Spleen (tissue), 13 donors: ENCODE measurements around the gene TPK1. TPM values are rescaled to one million over a fixed set of nuclear protein-coding genes. Genes with fewer than 3 reads are reported as not detected.
A peak's percentile ranks its signal among the peaks of the same experiment; 100 is the strongest.

Source experiments
- DNase-seq: peaks from one replicate; pipeline ENCODE4 v3.0.0-alpha.2; 2020
- H3K27ac ChIP-seq, 8 donors: fragments of 200-600 bp; sonication (generic) in 7 of 8; 1 replicate in 4 of 8; 2 replicates in 4 of 8; pipeline versions ENCODE4 v1.5.0 to v1.8.0; 2016 to 2021; ENCODE audit warnings: inconsistent platforms in 4 of 8, mild to moderate bottlenecking in 4 of 8, moderate library complexity in 1 of 8
- H3K27me3 ChIP-seq, 7 donors: fragments of 200-600 bp; sonication (generic) in 6 of 7; replicated peaks in 1 of 7; 1 replicate in 4 of 7; 2 replicates in 3 of 7; pipeline versions ENCODE4 v1.5.0 to v1.8.0; 2016 to 2021; ENCODE audit warnings: inconsistent platforms in 3 of 7, mild to moderate bottlenecking in 1 of 7
- H3K36me3 ChIP-seq, 6 donors: fragments of 200-600 bp; sonication (generic) in 5 of 6; 1 replicate in 4 of 6; 2 replicates in 2 of 6; pipeline versions ENCODE4 v1.5.0 to v1.8.0; 2016 to 2021; ENCODE audit warnings: inconsistent platforms in 2 of 6
- H3K4me1 ChIP-seq, 6 donors: fragments of 200-600 bp; sonication (generic) in 5 of 6; 1 replicate in 3 of 6; 2 replicates in 3 of 6; pipeline versions ENCODE4 v1.5.0 to v1.8.0; 2016 to 2021; ENCODE audit warnings: inconsistent platforms in 3 of 6
- H3K4me3 ChIP-seq, 8 donors: fragments of 200-600 bp; sonication (generic) in 7 of 8; 1 replicate in 4 of 8; 2 replicates in 4 of 8; pipeline versions ENCODE4 v1.5.0 to v1.8.0; 2016 to 2021; ENCODE audit warnings: inconsistent platforms in 4 of 8, mild to moderate bottlenecking in 4 of 8, moderate library complexity in 2 of 8
- H3K9me3 ChIP-seq, 8 donors: fragments of 200-600 bp; sonication (generic) in 7 of 8; 1 replicate in 4 of 8; 2 replicates in 4 of 8; pipeline versions ENCODE4 v1.5.0 to v1.8.0; 2016 to 2021; ENCODE audit warnings: inconsistent platforms in 4 of 8
- CTCF ChIP-seq, 11 experiments: fragments of 200-600 bp in 7 of 11; fragments of 450-650 bp in 4 of 11; sonication (generic) in 4 of 11; IDR thresholded peaks in 8 of 11; conservative IDR thresholded peaks in 3 of 11; 1 replicate in 7 of 11; 2 replicates in 4 of 11; pipeline versions ENCODE4 v1.4.0 to v1.8.0; 2016 to 2021; ENCODE audit warnings: antibody characterized with exemption in 11 of 11, inconsistent platforms in 4 of 11, mild to moderate bottlenecking in 1 of 11
- POLR2A ChIP-seq, 3 donors: fragments of 450-650 bp; IDR thresholded peaks; one replicate each; pipeline ENCODE4 v1.5.1; 2017; ENCODE audit warnings: antibody characterized with exemption in 3 of 3, mild to moderate bottlenecking in 1 of 3
- POLR2AphosphoS5 ChIP-seq, 3 donors: sonication (generic); formaldehyde crosslinking; IDR thresholded peaks; one replicate each; pipeline ENCODE4 v1.5.1; 2017; ENCODE audit warnings: antibody characterized with exemption in 3 of 3
- WGBS, 5 donors: extraction: QIAGEN DNeasy Blood & Tissue Kit in 3 of 5; methylation state at CpG; one replicate each; pipeline versions ENCODE4 v1.1.5 to v1.1.7; 2013 to 2018; 5-methylcytosine and 5-hydroxymethylcytosine counted together
- intact Hi-C: fragments of 100-400 bp; cut with DNase I; formaldehyde crosslinking; loops from one replicate; pipeline ENCODE4 v1.15.0; 2023; ENCODE audit warnings: low total_unique reads
- long read RNA-seq, 2 donors: transcript quantifications; one replicate each; lab custom pipeline, GENCODE V29; 2026
- polyA plus RNA-seq, 3 donors: library from polyadenylated mRNA; stranded (reverse); fragments of 200-250 nt; gene quantifications; one replicate each; pipeline ENCODE4 v1.2.1, GENCODE V29; 2013
- total RNA-seq, 7 donors: library from RNA; depleted of rRNA in 3 of 7; stranded (reverse); fragments of >200 nt in 3 of 7; fragmentation: NEBNext Ultra II Directional in 4 of 7; extraction: Animal tissue kit (Norgen Biotek cat#: 25700) in 4 of 7; gene quantifications; one replicate each; pipeline versions ENCODE4 v1.1.0 to v1.2.1, GENCODE V29; 2016 to 2021
- donor health status: healthy with polysubstance abuse.
- donor health status: DM: no; HTN: no; CAD: no; lungs with moderate emphysema.
- donor health status: DM: no; HTN: no; CAD: no.
- donor health status: Bipolar disorder and iron deficiency.
- donor health status: healthy.
- donor health status: DM: no; HTN: no; CAD: no.
- donor health status: DM: yes; HTN: yes; CAD: no.

The TPK1 gene
- total RNA-seq (10 to 100 TPM; 12.1 to 30.2 (median 22.2) TPM), polyA plus RNA-seq (10 to 100 TPM in 1 of 3 donors, 1 to 10 TPM in 2; 8.9 to 12.5 (median 9.0) TPM)
- long read RNA-seq, donor 1, partial matches to known transcripts, result 0 of 2 reads
- long read RNA-seq, donor 1, other reads (novel, unspliced or antisense), result 0 of 2 reads
- long read RNA-seq, donor 2, result 0 reads

DNA sequence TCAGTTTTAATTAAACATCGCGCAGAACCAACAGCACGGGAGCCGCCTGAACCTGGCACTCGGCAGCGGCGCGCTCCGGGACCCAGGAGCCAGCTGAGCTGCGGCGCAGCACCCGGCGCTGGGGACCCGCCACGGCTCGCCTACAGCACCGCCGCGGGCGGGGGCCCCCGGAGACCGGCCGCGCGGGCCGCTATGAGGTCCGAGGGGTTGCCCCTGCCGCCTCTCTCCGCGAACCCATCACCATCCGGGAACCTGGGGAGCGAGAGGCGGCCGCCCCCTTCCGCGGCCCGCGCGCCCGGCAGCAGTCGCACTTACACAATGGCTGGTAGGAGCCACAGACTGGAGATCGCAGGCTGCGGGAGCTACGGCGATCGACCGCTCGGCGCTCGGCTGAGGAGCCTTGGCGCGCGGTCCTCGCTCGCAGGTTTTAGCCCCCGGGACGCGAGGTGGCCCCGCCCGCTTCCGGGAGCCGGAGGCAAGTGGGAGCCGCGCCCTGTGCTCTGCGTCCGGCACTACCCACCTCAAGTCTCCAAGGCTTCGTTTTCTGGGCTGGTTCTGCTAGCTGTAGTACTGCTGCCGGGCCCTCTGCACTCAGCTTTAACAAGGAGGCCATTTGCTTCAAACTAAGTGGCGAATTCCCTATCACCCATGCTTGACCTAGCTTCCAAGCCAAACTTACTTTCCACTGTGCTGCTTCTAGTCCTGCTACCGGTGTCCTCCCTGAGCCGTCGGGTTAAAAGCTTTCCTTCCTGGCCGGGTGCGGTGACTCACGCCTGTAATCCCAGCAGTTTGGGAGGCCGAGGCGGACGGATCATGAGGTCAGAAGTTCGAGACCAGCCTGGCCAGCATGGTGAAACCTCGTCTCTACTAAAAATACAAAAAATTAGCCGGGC is at the start of gene TPK1:
TPK1 (minus strand) TSS at position 402 of the 893 bp plus-strand sequence. CDS start 451 bp downstream, outside the sequence.
- H3K36me3 ChIP-seq, result no peaks in the 10 kb centered on the region
- peak within 1 kb of the TSS; percentile 96 to 99 (median 98) for H3K27ac ChIP-seq
- H3K9me3 ChIP-seq, result peaks cover 0 to 31% (median 6%) of the 10 kb centered on the region in 8 donors
- intact Hi-C loops, result no loop called here
- 4 to 8% (median 5%) methylated on average over 57 to 81 of the region's 81 CpGs for WGBS, 5 donors
- peak; percentile 95 to 99 (median 98) for TF ChIP-seq POLR2AphosphoS5 (IDR thresholded peaks at IDR 0.05)
- peak in 4 of 11 experiments; percentile 5 to 32 (median 12) for TF ChIP-seq CTCF (IDR thresholded peaks at IDR 0.05 in 8 of 11, conservative IDR thresholded peaks at IDR 0.05 in 3 of 11)
- TF ChIP-seq POLR2A (IDR thresholded peaks at IDR 0.05), result peak; percentile 39 to 92 (median 86)
- DNase-seq, result peak; percentile 99
- H3K4me1 ChIP-seq, result peaks cover 11 to 51% (median 24%) of the 10 kb centered on the region in 6 donors
- peak within 1 kb of the TSS; percentile 61 to 84 (median 67) for H3K4me3 ChIP-seq
- H3K27me3 ChIP-seq, result no peaks in the 10 kb centered on the region

DNA sequence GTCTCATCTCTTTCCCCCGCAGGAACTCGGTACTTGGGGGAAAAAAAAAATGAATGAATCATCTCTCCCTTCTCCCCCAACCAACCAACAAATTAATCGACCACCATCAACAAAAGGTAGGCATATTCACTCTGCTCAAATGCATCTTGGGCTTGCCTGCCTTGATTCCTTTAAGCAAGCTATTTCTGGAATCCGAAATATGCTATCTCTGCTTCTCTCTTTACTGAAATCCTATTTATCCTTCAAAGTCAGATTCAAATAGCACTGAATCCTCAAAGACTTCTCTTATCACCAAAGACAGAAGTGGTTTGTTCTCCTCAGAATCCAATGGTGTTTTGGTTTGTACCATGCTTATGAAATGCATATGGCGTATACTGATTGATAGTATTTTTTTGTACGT is 49.6 kb upstream of the TPK1 start:
- H3K36me3 ChIP-seq, result no peaks in the 10 kb centered on the region
- TF ChIP-seq CTCF (IDR thresholded peaks at IDR 0.05 in 8 of 11, conservative IDR thresholded peaks at IDR 0.05 in 3 of 11), result no peak
- TF ChIP-seq POLR2A (IDR thresholded peaks at IDR 0.05), result no peak
- TF ChIP-seq POLR2AphosphoS5 (IDR thresholded peaks at IDR 0.05), result no peak
- intact Hi-C loops, result no loop called here
- H3K4me1 ChIP-seq, result no peaks in the 10 kb centered on the region
- H3K27me3 ChIP-seq, result no peaks in the 10 kb centered on the region
- H3K27ac ChIP-seq, result no peak overlapping the region
- no peak overlapping the region for H3K4me3 ChIP-seq
- DNase-seq, result no peak
- H3K9me3 ChIP-seq, result no peaks in the 10 kb centered on the region
- WGBS, 5 donors, result 76 to 95% (median 84%) methylated on average over 6 of the region's 6 CpGs

DNA sequence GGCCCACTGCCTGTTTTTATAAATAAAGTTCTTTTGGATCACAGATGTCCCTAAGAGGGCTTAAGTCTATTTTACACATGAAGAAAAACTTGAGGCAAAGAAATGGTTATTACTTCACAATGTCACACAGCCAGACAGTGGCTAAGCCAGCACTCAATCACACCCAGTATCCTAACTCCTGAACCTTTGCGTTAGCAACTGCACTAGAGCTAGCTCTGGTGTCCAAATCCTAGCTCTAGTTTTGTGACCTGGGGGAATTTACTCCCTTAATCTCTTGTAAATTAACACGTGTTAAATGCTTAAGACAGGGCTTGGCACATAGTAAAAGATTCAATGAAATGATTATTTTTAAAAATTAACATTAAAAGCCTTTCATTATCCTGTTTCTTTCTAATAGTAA is 49.0 kb upstream of the TPK1 start:
- no peaks in the 10 kb centered on the region for H3K4me1 ChIP-seq
- H3K27me3 ChIP-seq, result no peaks in the 10 kb centered on the region
- TF ChIP-seq POLR2A (IDR thresholded peaks at IDR 0.05) (no peak), CTCF (IDR thresholded peaks at IDR 0.05 in 8 of 11, conservative IDR thresholded peaks at IDR 0.05 in 3 of 11) (no peak), POLR2AphosphoS5 (IDR thresholded peaks at IDR 0.05) (no peak)
- H3K27ac ChIP-seq, result no peak overlapping the region
- intact Hi-C loops, result no loop called here
- no peaks in the 10 kb centered on the region for H3K9me3 ChIP-seq
- DNase-seq, result no peak
- H3K36me3 ChIP-seq, result no peaks in the 10 kb centered on the region
- WGBS, 5 donors, result 55 to 87% (median 70%) methylated on average over 2 of the region's 2 CpGs
- no peak overlapping the region for H3K4me3 ChIP-seq

DNA sequence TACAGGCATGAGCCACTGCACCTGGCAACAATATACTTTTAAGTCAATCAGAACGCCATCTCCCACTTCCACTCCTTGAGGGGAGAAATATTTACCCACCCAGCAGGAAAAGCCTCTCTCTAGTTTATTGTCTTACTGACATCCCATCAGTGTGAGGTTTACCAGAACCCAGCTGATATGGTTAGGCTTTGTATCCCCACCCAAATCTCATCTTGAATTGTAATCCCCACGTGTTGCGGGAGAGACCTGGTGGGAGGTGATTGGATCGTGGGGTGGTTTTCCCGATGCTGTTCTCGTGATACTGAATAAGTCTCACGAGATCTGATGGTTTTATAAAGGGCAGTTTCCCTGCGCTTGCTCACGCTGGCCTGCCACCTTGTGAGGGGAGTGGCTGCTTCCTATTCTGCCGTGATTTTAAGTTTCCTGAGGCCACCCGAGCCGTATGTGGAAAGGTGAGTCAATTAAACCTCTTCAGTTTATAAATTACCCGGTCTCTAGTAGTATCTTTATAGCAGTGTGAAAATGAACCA is 37.5 kb upstream of the TPK1 start:
- WGBS, 5 donors, result 84 to 89% (median 85%) methylated on average over 13 of the region's 13 CpGs

More for the DNA sequence above, 37.5 kb upstream of the TPK1 start:
- intact Hi-C loops, result no loop called here
- no peaks in the 10 kb centered on the region for H3K36me3 ChIP-seq
- TF ChIP-seq POLR2AphosphoS5 (IDR thresholded peaks at IDR 0.05), result no peak
- no peak for TF ChIP-seq POLR2A (IDR thresholded peaks at IDR 0.05)
- TF ChIP-seq CTCF (IDR thresholded peaks at IDR 0.05 in 8 of 11, conservative IDR thresholded peaks at IDR 0.05 in 3 of 11), result no peak
- no peak overlapping the region for H3K27ac ChIP-seq
- no peaks in the 10 kb centered on the region for H3K4me1 ChIP-seq
- H3K4me3 ChIP-seq, result no peak overlapping the region
- DNase-seq, result no peak
- no peaks in the 10 kb centered on the region for H3K9me3 ChIP-seq
- peaks cover 0 to 4% (median 0%) of the 10 kb centered on the region in 7 donors for H3K27me3 ChIP-seq
